Activated naive CD4-positive, alpha-beta T cell (primary cell): ENCODE measurements around the gene MMRN1.

Experiments
- DNase-seq, 4 experiments: peaks; one replicate each; lab custom pipeline; 2025; lab: John Stamatoyannopoulos, UW

Gene MMRN1

GRCh38 chr4:89995006-89995405, 100.4 kb downstream of the MMRN1 start:
- no peak for DNase-seq

- no peak for DNase-seq
Observed at GRCh38 chr4:89995814-89996213, 101.2 kb downstream of the MMRN1 start.

- no peak for DNase-seq
Observed at GRCh38 chr4:89997171-89997704, 102.6 kb downstream of the MMRN1 start.

GRCh38 chr4:89998469-89999011, 103.9 kb downstream of the MMRN1 start:
- no peak for DNase-seq

- DNase-seq: no peak
Observed at GRCh38 chr4:90001023-90001422, 106.4 kb downstream of the MMRN1 start.

- DNase-seq: no peak
Observed at GRCh38 chr4:90002441-90003062, 107.9 kb downstream of the MMRN1 start.
